ENCODE results near the gene BABAM1. TPM values are rescaled to one million over a fixed set of nuclear protein-coding genes. Genes with fewer than 3 reads are reported as not detected.

BABAM1 gene
- total RNA-seq, 2 experiments from 2014 or later = 110 TPM

DNA sequence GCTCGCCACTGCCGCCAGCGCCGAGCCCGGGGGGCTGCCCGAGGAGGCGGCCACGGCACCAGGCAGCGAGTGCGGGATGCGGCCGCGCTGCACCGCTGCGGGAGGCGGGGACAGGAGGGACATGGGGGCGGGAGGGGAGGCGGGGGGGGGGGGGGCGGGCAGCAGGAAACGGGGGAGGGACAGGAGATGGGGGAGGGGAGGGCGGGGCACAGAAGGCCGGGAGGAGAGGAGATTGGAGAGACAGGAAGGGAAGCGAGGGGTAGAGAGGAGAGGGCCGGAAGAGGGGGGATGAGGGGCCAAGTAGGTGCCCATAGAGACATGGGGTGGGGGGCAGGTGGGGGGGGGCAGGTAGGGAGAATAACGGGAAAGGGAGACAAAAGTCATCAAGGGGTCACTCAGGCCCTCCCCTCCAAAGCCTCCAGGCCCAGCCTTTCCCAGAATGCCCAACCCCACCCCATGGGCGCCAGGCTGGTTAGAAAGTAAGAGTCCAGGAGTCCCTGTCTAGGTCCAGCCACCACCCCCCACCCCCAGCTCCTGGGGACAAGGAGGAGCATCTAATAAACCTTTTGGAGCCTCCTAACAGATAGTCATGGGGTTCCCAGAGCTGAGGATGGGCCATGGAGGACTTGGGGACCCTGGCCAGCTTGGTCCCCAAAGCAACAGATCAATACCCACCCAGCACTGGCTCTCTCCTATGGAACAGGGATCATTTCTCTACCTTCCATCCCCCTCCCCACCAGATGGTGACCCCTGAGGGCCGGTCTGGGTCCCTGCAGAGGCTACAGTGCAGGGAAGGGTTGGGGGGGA lies 31.1 kb upstream of the BABAM1 start:
- ChIA-PET CTCF (interaction anchor here (0.6 to 2.4 kb wide), 14 partner anchors 10 to 167 kb away, joined by 3 to 22 read pairs (median 6); partner anchors contain the start of genes BABAM1, OCEL1 and USE1), POLR2A (interaction anchor here (0.6 to 3.5 kb wide), 7 partner anchors 10 to 518 kb away, joined by 3 to 26 read pairs (median 4); partner anchors contain the start of genes BABAM1, HAUS8, OCEL1 and USE1)
- Mint-ChIP-seq H3K4me1 (ENCODE audit: low read depth) (peaks cover 10% of the 10 kb centered on the region), H3K9me3 (no peaks in the 10 kb centered on the region), H3K27me3 (no peaks in the 10 kb centered on the region), H3K36me3 (no peaks in the 10 kb centered on the region), H3K27ac (no peak overlapping the region), H3K4me3 (peak overlapping the region; percentile 84)
- intact Hi-C loops (cut with micrococcal nuclease) = loop anchor here (2.0 kb wide), 1 partner anchor 161 kb away; the partner anchor contains the start of genes HAUS8 and MYO9B
- peak; percentile 55 for DNase-seq

DNA sequence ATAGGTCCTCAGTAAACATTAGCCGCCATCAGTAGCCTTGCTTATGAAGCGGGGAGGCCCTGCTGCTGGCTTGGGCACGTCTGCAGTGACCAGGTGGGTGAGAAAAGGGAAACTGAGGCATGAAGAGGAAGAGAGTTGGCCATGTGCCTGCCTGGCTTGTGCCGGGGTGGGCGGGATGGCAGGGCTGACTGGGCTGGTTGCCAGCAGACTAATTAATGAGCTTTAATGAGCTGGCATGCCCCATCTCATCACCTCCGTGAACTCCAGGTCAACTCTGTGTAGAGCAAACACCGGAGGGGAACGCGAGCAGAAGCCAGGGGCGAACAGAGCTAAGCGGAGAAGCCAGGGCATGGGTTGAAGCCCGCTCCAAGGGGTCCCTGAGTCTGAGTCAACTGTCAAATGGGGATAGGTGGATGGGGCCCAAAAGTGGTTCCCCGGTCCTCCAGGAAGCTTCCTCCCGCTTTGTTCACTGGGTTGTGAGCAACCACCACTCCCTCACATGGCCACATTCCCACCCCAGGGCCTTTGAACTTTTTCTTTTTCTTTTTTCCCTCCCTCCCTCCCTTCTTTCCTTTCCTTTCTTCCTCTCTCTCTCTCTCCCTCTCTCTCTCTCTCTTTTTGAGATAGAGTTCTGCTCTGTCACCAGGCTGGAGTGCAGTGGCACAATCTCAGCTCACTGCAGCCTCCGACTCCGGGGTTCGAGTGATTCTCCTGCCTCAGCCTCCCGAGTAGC lies 30.3 kb upstream of the BABAM1 start:
- no peak overlapping the region for H3K4me3 Mint-ChIP-seq
- H3K9me3 Mint-ChIP-seq = no peaks in the 10 kb centered on the region
- DNase-seq = no peak
- POLR2A ChIA-PET = interaction anchor here (3.5 kb wide), 1 partner anchor 10 kb away, joined by 26 read pairs; the partner anchor contains the start of gene OCEL1
- peaks cover 10% of the 10 kb centered on the region for H3K4me1 Mint-ChIP-seq (ENCODE audit: low read depth)
- H3K27ac Mint-ChIP-seq = no peak overlapping the region
- intact Hi-C loops (cut with micrococcal nuclease) = no loop called here
- CTCF ChIA-PET = interaction anchor here (0.6 kb wide), 1 partner anchor 428 kb away, joined by 4 read pairs; no protein-coding TSS in a partner anchor
- H3K36me3 Mint-ChIP-seq = no peaks in the 10 kb centered on the region
- no peaks in the 10 kb centered on the region for H3K27me3 Mint-ChIP-seq

DNA sequence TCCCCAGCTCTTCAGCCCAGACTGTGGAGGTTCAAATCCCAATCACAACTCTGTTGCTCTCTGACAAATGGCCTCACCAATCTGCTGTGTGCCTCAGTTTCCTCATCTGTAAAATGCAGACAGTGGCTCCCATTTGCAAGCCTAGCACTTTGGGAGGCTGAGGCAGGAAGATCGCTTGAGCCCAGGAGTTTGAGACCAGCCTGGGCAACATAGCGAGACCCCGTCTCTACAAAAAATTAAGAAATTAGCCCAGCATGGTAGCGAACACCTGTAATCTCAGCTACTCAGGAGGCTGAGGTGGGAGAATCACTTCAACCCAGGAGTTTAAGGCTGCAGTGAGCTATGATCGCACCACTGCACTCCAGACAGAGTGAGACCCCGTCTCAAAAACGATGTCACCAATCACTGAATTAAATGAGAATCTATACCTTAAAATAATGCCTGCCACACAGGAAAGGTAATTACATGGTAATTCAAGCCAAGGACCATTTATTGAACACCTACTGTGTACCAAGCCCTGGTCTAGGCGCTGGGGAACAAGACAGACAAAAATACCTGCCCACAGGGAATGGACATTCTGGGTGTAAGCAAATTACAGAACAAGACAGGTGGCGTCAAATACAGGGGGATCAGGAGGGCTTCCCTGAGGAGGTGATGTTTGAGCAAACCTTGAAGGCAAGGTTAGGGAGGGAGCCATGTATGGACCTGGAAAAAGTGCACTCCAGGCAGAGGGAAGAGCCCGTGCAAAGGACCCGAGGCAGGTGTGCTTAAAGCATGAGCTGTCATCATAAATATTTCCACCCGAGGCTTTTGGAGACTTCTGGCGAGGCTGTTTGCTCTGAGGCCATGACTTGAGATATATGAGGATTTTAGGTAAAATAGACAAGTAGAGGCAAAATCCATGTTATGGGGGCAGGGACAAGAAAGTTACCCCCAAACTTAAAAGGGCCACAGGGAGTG lies 29.2 kb upstream of the BABAM1 start:
- no peak for DNase-seq
- Mint-ChIP-seq H3K27me3 (no peaks in the 10 kb centered on the region), H3K36me3 (no peaks in the 10 kb centered on the region), H3K4me1 (ENCODE audit: low read depth) (peaks cover 10% of the 10 kb centered on the region), H3K9me3 (no peaks in the 10 kb centered on the region), H3K4me3 (no peak overlapping the region), H3K27ac (no peak overlapping the region)
- intact Hi-C loops (cut with micrococcal nuclease) = no loop called here
- CTCF ChIA-PET = interaction anchor here (0.6 kb wide), 1 partner anchor 429 kb away, joined by 4 read pairs; no protein-coding TSS in a partner anchor
- POLR2A ChIA-PET = interaction anchor here (3.5 kb wide), 1 partner anchor 11 kb away, joined by 26 read pairs; the partner anchor contains the start of gene OCEL1

GRCh38 chr19:17240062-17240752 lies 27.0 kb upstream of the BABAM1 start:
- Mint-ChIP-seq H3K4me3 (no peak overlapping the region), H3K9me3 (no peaks in the 10 kb centered on the region), H3K4me1 (ENCODE audit: low read depth) (peaks cover 2% of the 10 kb centered on the region), H3K27me3 (no peaks in the 10 kb centered on the region), H3K27ac (no peak overlapping the region), H3K36me3 (no peaks in the 10 kb centered on the region)
- ChIA-PET POLR2A (interaction anchor here (0.6 kb wide), 1 partner anchor 13 kb away, joined by 3 read pairs; no protein-coding TSS in a partner anchor), CTCF (interaction anchor here (0.8 to 2.2 kb wide), 2 partner anchors 15 to 20 kb away, joined by 3 to 6 read pairs; no protein-coding TSS in a partner anchor)
- intact Hi-C loops (cut with micrococcal nuclease) = no loop called here
- DNase-seq = no peak

DNA sequence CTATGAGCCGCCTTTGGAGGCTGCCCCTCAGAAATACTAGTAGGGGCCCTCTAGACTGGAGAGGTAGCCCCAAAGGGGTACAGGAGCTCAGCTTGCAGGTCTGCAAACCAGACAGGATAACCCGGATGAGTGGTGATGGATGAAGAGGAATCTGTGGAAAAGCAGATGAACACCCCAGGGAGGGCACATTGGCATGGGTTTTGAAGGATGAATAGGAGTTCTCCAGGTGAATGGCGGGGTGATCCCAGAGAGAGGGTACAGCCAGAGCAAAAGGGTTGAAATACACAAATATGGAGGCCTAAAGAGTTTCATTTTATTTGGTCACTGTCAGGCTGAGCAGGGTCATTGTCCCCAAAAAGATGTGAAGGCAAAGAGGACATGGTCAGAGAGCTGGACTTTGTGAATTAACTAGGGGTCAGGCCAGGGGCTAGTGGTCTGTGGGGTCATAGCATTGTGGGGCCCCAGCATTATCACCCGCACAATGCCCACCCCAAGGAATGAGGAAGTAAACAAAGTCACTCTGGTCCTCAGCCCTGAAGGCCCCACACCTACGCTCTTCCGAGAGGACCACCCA lies 26.3 kb upstream of the BABAM1 start:
- Mint-ChIP-seq H3K27me3 (no peaks in the 10 kb centered on the region), H3K36me3 (no peaks in the 10 kb centered on the region), H3K9me3 (no peaks in the 10 kb centered on the region), H3K4me1 (ENCODE audit: low read depth) (peaks cover 2% of the 10 kb centered on the region), H3K27ac (peak overlapping the region; percentile 24), H3K4me3 (no peak overlapping the region)
- ChIA-PET POLR2A (interaction anchor here (0.6 kb wide), 1 partner anchor 13 kb away, joined by 3 read pairs; no protein-coding TSS in a partner anchor), CTCF (interaction anchor here (0.8 to 2.2 kb wide), 3 partner anchors 14 to 41 kb away, joined by 3 to 6 read pairs (median 3); no protein-coding TSS in a partner anchor)
- no peak for DNase-seq
- intact Hi-C loops (cut with micrococcal nuclease) = no loop called here

DNA sequence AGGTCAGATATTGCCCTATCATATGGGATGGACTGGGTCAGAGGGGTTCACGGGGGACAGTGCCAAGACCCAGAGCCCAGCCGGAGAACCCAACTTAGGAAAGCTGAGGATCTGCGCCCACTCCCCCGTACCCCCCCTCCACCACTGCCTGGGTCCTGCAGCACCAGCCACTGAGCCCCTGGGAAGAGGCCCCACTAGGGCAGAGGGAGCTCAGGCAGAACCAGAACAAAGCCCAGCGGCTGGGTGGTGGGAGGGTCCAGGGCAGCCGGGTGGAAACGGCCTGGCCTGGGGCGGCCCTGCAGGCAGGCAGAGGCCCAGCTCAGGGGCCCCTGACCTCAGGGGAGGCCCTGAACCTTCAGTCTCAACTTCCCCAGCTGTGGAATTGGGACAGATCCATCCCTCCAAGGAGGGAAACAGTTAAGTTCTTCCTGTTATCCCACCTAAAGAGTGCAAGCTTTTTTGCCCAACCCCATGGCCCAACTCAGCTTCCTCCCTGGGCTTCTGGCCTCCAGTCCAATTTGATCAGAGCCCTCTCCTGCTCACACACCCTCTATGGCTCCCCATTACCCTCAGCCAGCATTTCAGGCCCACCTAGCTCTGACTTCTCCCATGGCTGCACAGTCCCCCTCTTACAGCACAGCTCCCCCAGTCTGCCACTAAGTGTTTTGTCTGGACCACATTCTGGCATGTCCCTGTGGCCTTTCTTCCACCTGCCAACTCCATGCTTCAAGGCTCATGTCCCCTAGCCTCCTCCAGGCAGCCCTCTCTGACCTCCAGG lies 24.6 kb upstream of the BABAM1 start:
- intact Hi-C loops (cut with micrococcal nuclease) = no loop called here
- H3K27me3 Mint-ChIP-seq = no peaks in the 10 kb centered on the region
- no peaks in the 10 kb centered on the region for H3K9me3 Mint-ChIP-seq
- no peak overlapping the region for H3K4me3 Mint-ChIP-seq
- H3K27ac Mint-ChIP-seq = no peak overlapping the region
- H3K4me1 Mint-ChIP-seq (ENCODE audit: low read depth) = peaks cover 9% of the 10 kb centered on the region
- DNase-seq = no peak
- H3K36me3 Mint-ChIP-seq = no peaks in the 10 kb centered on the region
- CTCF ChIA-PET = interaction anchor here (0.6 to 1.9 kb wide), 5 partner anchors 8 to 73 kb away, joined by 3 to 5 read pairs (median 4); partner anchors contain the start of genes BABAM1 and OCEL1
- POLR2A ChIA-PET = interaction anchor here (0.8 kb wide), 1 partner anchor 18 kb away, joined by 3 read pairs; no protein-coding TSS in a partner anchor

DNA sequence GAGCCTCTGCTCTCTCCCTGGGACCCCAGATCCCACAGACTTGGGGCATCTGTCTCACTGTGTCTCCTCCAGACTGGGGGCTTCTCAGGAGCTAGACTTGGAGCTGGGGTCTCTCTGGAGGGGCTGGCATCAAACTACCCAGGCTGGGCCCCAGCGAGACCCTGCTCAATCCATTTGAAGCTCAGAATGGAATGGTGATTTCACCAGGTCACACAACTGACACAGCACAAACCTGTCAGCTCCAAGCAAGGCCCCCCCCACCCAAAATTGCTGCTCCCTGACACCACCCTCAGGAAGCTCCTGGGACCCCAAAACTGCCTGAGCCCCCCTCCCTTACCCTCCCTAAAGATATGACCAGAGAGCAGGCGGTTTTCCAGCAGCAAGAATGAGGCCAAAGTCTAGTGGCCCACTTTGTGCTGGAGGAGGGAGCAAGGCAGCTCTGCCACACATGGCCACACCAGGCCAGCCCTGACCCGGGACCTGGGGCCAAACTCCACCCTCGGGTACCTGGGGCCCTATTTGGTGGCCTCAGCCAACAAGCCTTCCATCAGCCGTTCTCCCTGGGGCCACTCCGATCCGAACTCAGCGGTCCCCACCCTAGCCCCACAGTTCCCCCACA lies 23.9 kb upstream of the BABAM1 start:
- POLR2A ChIA-PET = no interaction called here
- Mint-ChIP-seq H3K36me3 (no peaks in the 10 kb centered on the region), H3K9me3 (no peaks in the 10 kb centered on the region), H3K27me3 (no peaks in the 10 kb centered on the region), H3K4me1 (ENCODE audit: low read depth) (peaks cover 9% of the 10 kb centered on the region), H3K4me3 (peak overlapping the region; percentile 23), H3K27ac (no peak overlapping the region)
- DNase-seq = no peak
- intact Hi-C loops (cut with micrococcal nuclease) = no loop called here
- CTCF ChIA-PET = interaction anchor here (1.0 to 1.9 kb wide), 4 partner anchors 9 to 24 kb away, joined by 3 to 5 read pairs (median 4); partner anchors contain the start of genes BABAM1 and OCEL1

DNA sequence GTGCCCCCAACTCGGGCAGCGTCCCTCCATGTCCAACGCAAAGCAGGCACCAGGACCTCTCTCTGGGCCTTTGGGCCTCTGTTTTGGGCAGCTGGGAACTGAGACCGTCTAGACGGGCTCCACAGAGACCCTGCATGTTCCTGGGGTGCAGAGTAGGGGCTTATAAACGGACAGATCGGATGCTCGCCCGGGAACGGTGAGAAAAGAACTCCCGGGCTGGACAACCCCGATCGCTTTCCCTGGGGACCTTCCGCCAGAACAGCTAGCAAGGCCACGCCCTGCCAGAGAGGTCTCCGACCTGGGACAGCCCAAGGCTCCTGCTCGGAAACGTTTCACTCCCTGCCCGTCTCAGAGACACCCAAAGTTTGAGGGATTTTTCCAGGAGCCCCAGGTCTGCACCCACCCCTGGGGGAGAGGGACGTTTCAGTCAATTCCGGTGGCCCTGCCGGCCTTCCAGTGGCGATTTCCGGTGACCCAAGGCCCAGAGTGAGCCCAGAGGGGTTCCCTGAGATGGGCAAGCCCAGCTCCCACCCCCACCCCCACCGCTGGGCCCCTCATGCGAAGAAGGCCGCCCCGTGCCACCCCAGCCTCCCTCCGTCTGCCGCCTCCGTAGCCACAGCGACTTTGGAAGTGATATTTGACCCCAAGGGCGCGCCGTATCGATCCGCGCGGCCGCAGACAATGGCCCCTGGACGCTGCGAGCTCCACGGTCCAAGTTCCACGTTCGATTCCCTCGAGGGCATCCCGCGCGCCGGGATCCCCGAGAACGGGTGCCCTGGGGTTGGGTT lies 23.2 kb upstream of the BABAM1 start:
- no peaks in the 10 kb centered on the region for H3K36me3 Mint-ChIP-seq
- DNase-seq = no peak
- peak overlapping the region; percentile 52 for H3K4me3 Mint-ChIP-seq
- H3K27me3 Mint-ChIP-seq = no peaks in the 10 kb centered on the region
- H3K9me3 Mint-ChIP-seq = no peaks in the 10 kb centered on the region
- peaks cover 9% of the 10 kb centered on the region for H3K4me1 Mint-ChIP-seq (ENCODE audit: low read depth)
- POLR2A ChIA-PET = no interaction called here
- H3K27ac Mint-ChIP-seq = no peak overlapping the region
- intact Hi-C loops (cut with micrococcal nuclease) = no loop called here
- CTCF ChIA-PET = interaction anchor here (1.0 to 1.9 kb wide), 4 partner anchors 9 to 23 kb away, joined by 3 to 5 read pairs (median 4); partner anchors contain the start of genes BABAM1 and OCEL1
